ENCODE data around the gene SLIT3. TPM values are rescaled to one million over a fixed set of nuclear protein-coding genes. Genes with fewer than 3 reads are reported as not detected.

Gene SLIT3
- total RNA-seq, 4 donors from 2014 or later: 0.97 to 6.1 (median 3.4) TPM

DNA sequence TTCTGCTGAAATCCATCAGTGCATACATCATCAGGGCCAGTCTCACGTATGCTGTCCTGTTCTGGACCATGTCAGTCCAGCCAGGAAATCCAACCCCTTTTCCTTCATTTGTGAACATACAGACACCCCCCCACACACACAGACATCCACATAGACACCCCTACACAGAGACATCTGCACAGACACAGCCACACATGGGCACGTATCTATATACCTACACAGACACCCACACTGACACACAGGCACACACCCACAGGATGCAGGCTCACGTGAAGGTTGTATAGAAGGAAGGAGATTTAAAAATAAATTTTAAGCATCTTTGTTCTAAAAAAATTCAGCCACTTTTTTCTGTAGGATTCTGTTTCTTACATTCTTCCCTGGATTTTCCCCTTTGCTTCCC lies 325.6 kb downstream of the SLIT3 start:
- no peaks in the 10 kb centered on the region for H3K4me1 ChIP-seq
- no peak for ATAC-seq
- H3K27ac ChIP-seq: no peak overlapping the region
- intact Hi-C loops (cut with DNase I; ENCODE audit: low total_unique reads): no loop called here
- H3K27me3 ChIP-seq: no peaks in the 10 kb centered on the region
- no peak overlapping the region for H3K4me3 ChIP-seq
- DNase-seq: no peak
- TF ChIP-seq, protein P1, sequence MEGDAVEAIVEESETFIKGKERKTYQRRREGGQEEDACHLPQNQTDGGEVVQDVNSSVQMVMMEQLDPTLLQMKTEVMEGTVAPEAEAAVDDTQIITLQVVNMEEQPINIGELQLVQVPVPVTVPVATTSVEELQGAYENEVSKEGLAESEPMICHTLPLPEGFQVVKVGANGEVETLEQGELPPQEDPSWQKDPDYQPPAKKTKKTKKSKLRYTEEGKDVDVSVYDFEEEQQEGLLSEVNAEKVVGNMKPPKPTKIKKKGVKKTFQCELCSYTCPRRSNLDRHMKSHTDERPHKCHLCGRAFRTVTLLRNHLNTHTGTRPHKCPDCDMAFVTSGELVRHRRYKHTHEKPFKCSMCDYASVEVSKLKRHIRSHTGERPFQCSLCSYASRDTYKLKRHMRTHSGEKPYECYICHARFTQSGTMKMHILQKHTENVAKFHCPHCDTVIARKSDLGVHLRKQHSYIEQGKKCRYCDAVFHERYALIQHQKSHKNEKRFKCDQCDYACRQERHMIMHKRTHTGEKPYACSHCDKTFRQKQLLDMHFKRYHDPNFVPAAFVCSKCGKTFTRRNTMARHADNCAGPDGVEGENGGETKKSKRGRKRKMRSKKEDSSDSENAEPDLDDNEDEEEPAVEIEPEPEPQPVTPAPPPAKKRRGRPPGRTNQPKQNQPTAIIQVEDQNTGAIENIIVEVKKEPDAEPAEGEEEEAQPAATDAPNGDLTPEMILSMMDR (IDR thresholded peaks at IDR 0.05 in 4 of 5, conservative IDR thresholded peaks at IDR 0.05 in 1 of 5): no peak
- TF ChIP-seq POLR2A (IDR thresholded peaks at IDR 0.05): no peak
- H3K36me3 ChIP-seq: no peaks in the 10 kb centered on the region
- in situ Hi-C loops (cut with MboI; ENCODE audit: low sequenced_read_pairs in 4 of 4): loop anchor here in 3 of 4 donors (25.0 kb wide), 2 partner anchors 587 to 612 kb away; partner anchors contain the start of gene SPDL1 (in 2 of the 3)
- no peaks in the 10 kb centered on the region for H3K9me3 ChIP-seq

- H3K9me3 ChIP-seq: no peaks in the 10 kb centered on the region
- DNase-seq: no peak
- ATAC-seq: no peak
- intact Hi-C loops (cut with DNase I; ENCODE audit: low total_unique reads): no loop called here
- no peak overlapping the region for H3K27ac ChIP-seq
- H3K27me3 ChIP-seq: no peaks in the 10 kb centered on the region
- H3K36me3 ChIP-seq: no peaks in the 10 kb centered on the region
- H3K4me1 ChIP-seq: no peaks in the 10 kb centered on the region
- TF ChIP-seq, protein P1 (IDR thresholded peaks at IDR 0.05 in 4 of 5, conservative IDR thresholded peaks at IDR 0.05 in 1 of 5): no peak
- TF ChIP-seq POLR2A (IDR thresholded peaks at IDR 0.05): no peak
- H3K4me3 ChIP-seq: no peak overlapping the region
- in situ Hi-C loops (cut with MboI; ENCODE audit: low sequenced_read_pairs in 4 of 4): no loop called here
Observed at GRCh38 chr5:168974082-168974481, 326.9 kb downstream of the SLIT3 start.

- no peak for DNase-seq
- no peaks in the 10 kb centered on the region for H3K9me3 ChIP-seq
- H3K36me3 ChIP-seq: no peaks in the 10 kb centered on the region
- in situ Hi-C loops (cut with MboI; ENCODE audit: low sequenced_read_pairs in 4 of 4) (no loop called here), intact Hi-C loops (cut with DNase I; ENCODE audit: low total_unique reads) (no loop called here)
- H3K4me1 ChIP-seq: no peaks in the 10 kb centered on the region
- H3K27me3 ChIP-seq: no peaks in the 10 kb centered on the region
- no peak for ATAC-seq
- no peak overlapping the region for H3K27ac ChIP-seq
- H3K4me3 ChIP-seq: no peak overlapping the region
- TF ChIP-seq, protein P1 (IDR thresholded peaks at IDR 0.05 in 4 of 5, conservative IDR thresholded peaks at IDR 0.05 in 1 of 5): no peak
- no peak for TF ChIP-seq POLR2A (IDR thresholded peaks at IDR 0.05)
Observed at GRCh38 chr5:168972731-168973130, 328.2 kb downstream of the SLIT3 start.

- in situ Hi-C loops (cut with MboI; ENCODE audit: low sequenced_read_pairs in 4 of 4) (no loop called here), intact Hi-C loops (cut with DNase I; ENCODE audit: low total_unique reads) (no loop called here)
- no peaks in the 10 kb centered on the region for H3K36me3 ChIP-seq
- H3K27ac ChIP-seq: no peak overlapping the region
- no peaks in the 10 kb centered on the region for H3K27me3 ChIP-seq
- no peaks in the 10 kb centered on the region for H3K4me1 ChIP-seq
- TF ChIP-seq, protein P1 (IDR thresholded peaks at IDR 0.05 in 4 of 5, conservative IDR thresholded peaks at IDR 0.05 in 1 of 5): no peak
- TF ChIP-seq POLR2A (IDR thresholded peaks at IDR 0.05): no peak
- no peak overlapping the region for H3K4me3 ChIP-seq
- no peaks in the 10 kb centered on the region for H3K9me3 ChIP-seq
- DNase-seq (no peak), ATAC-seq (no peak)
Observed at GRCh38 chr5:168971100-168971499, 329.8 kb downstream of the SLIT3 start.

- in situ Hi-C loops (cut with MboI; ENCODE audit: low sequenced_read_pairs in 4 of 4) (no loop called here), intact Hi-C loops (cut with DNase I; ENCODE audit: low total_unique reads) (no loop called here)
- DNase-seq (no peak), ATAC-seq (no peak)
- no peaks in the 10 kb centered on the region for H3K27me3 ChIP-seq
- TF ChIP-seq POLR2A (IDR thresholded peaks at IDR 0.05): no peak
- no peak overlapping the region for H3K4me3 ChIP-seq
- no peaks in the 10 kb centered on the region for H3K9me3 ChIP-seq
- no peaks in the 10 kb centered on the region for H3K36me3 ChIP-seq
- no peak overlapping the region for H3K27ac ChIP-seq
- no peaks in the 10 kb centered on the region for H3K4me1 ChIP-seq
Observed at GRCh38 chr5:168969326-168969886, 331.5 kb downstream of the SLIT3 start.

All from gastrocnemius medialis (tissue), 4 donors.